Measurements from ENCODE around the gene DCP1B. TPM values are rescaled to one million over a fixed set of nuclear protein-coding genes. Genes with fewer than 3 reads are reported as not detected.

The DCP1B gene
- total and polyA plus RNA-seq, 2 experiments from 2014 or later = 16.5 to 18.1 TPM

DNA sequence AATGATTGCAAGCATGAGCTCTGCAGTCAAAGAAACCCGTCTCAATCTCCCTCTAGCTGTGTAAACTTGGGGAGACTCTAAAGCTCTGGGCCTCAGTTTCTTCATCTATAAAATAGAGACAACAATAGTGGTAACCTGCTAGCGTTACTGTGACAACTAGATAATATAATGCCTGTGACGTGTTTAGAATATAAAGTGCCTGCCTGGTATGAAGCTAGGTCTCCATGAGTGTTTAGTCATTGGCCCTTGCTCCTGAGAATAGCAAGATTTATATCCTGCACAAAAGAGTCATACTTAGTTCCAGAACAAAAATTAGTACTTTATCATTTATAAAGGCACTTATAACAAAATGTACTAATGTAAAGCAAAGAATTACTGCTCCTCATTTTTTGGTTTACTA lies 8.8 kb upstream of the DCP1B start:
- no peak overlapping the region for H3K4me2 ChIP-seq (ENCODE audit: unreplicated experiment)
- no peaks in the 10 kb centered on the region for H3K27me3 ChIP-seq (replicated peaks; ENCODE audit: insufficient read depth)
- H4K20me1 ChIP-seq (ENCODE audit: insufficient read depth) = no peaks in the 10 kb centered on the region
- no peaks in the 10 kb centered on the region for H3K9me2 ChIP-seq (ENCODE audit: insufficient read depth)
- H3F3A ChIP-seq (ENCODE audit: insufficient read depth) = no peaks in the 10 kb centered on the region
- no peak overlapping the region for H3K4me3 ChIP-seq
- peak; percentile 38 for DNase-seq
- no peaks in the 10 kb centered on the region for H3K36me3 ChIP-seq (ENCODE audit: low read depth)
- no peak overlapping the region for H2AFZ ChIP-seq
- H3K27ac ChIP-seq = no peak overlapping the region
- 55% methylated on average over 3 of the region's 3 CpGs for WGBS, 2 experiments (ENCODE audit: low coverage in 1 of 2, low lambda C conversion rate in 2 of 2, missing lambda C conversion rate in 2 of 2)
- in situ Hi-C loops (cut with MboI) = no loop called here
- no peak overlapping the region for H3K9ac ChIP-seq
- H3K4me1 ChIP-seq (ENCODE audit: insufficient read depth) = no peaks in the 10 kb centered on the region
- TF ChIP-seq EZH2phosphoT487 (IDR thresholded peaks at IDR 0.05; ENCODE audit: insufficient read depth, low read depth) (no peak), EZH2 (IDR thresholded peaks at IDR 0.05; ENCODE audit: insufficient read depth, poor library complexity, severe bottlenecking) (no peak)
- H3K79me2 ChIP-seq (ENCODE audit: insufficient read depth) = no peaks in the 10 kb centered on the region
- no peaks in the 10 kb centered on the region for H3K9me3 ChIP-seq (ENCODE audit: low read depth)

DNA sequence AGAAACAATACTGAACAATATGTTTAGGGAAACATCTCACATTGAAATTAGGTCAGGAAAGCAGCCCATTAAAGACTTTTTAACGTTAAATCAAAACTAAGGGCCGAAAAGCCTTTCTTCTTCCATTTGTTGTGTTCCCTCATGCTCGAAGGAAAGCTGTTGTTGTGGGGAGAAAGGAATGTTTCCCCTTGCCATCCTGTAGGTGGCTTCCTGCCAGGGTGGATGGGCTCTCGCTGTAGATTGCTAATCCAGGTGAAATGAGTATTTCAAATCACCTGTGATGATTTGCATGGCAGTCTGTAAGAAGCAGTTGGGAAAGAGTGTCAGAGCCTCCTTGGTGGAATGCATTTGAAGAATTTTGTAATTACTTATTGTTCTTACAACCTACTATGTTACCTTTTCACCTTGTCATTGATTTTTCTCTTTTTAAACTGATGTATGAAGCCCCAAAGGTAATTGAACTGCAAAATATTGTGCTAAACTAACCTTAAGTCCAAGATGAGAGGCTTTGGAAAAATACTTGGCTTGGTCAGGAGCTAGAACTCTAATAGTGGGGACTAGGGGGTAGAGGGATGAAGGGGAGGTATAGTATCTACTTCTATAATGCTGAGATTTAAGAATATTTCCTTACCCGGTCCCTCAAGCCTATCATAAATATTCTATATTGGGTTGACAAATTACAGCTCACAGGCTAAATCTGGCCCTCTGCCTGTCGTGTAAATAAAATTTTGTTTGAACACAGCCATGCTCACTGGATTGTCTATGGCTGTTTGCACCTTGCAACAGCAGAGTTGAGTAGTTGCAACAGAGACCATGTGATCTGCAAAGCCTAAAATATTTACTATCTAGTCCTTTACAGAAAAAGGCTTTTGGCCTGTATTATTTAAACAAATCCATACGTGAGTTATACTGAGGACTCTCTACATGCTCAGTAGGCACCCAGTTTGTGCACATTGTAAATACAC lies 7.7 kb upstream of the DCP1B start:
- 72% methylated on average over 7 of the region's 7 CpGs for WGBS, 2 experiments (ENCODE audit: low coverage in 1 of 2, low lambda C conversion rate in 2 of 2, missing lambda C conversion rate in 2 of 2)
- in situ Hi-C loops (cut with MboI) = no loop called here
- Histone ChIP-seq H3K36me3 (ENCODE audit: low read depth) (no peaks in the 10 kb centered on the region), H3K9ac (no peak overlapping the region), H3K79me2 (ENCODE audit: insufficient read depth) (no peaks in the 10 kb centered on the region), H3K4me2 (ENCODE audit: unreplicated experiment) (no peak overlapping the region), H3K4me3 (no peak overlapping the region), H4K20me1 (ENCODE audit: insufficient read depth) (no peaks in the 10 kb centered on the region), H3F3A (ENCODE audit: insufficient read depth) (no peaks in the 10 kb centered on the region), H3K9me2 (ENCODE audit: insufficient read depth) (no peaks in the 10 kb centered on the region), H3K9me3 (ENCODE audit: low read depth) (no peaks in the 10 kb centered on the region), H3K27me3 (replicated peaks; ENCODE audit: insufficient read depth) (no peaks in the 10 kb centered on the region), H3K4me1 (ENCODE audit: insufficient read depth) (no peaks in the 10 kb centered on the region), H2AFZ (no peak overlapping the region), H3K27ac (no peak overlapping the region)
- DNase-seq = no peak
- TF ChIP-seq EZH2 (IDR thresholded peaks at IDR 0.05; ENCODE audit: insufficient read depth, poor library complexity, severe bottlenecking) (no peak), EZH2phosphoT487 (IDR thresholded peaks at IDR 0.05; ENCODE audit: insufficient read depth, low read depth) (no peak)

DNA sequence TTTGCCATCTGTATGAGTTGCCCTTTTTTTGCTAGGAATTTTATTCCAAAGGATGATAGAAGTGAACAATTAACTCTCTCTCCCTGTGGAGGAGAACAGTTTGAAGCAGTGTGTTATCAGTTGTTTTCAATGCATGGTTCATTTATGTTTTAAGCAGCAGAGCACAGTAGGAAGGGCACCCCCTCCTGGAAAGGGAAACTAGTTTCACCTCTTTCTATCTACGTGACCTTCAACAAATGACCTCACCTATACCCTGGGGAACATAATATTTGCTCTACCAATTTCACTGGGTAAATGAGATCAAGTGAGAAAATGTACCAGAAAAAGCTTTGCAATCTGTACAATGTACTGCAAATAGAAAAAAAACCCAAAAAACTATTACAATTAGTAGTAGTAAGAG lies 5.4 kb upstream of the DCP1B start:
- H3K79me2 ChIP-seq (ENCODE audit: insufficient read depth) = no peaks in the 10 kb centered on the region
- DNase-seq = no peak
- no peak overlapping the region for H3K9ac ChIP-seq
- no peaks in the 10 kb centered on the region for H3K9me2 ChIP-seq (ENCODE audit: insufficient read depth)
- no peak overlapping the region for H2AFZ ChIP-seq
- no peaks in the 10 kb centered on the region for H4K20me1 ChIP-seq (ENCODE audit: insufficient read depth)
- no peak for TF ChIP-seq EZH2 (IDR thresholded peaks at IDR 0.05; ENCODE audit: insufficient read depth, poor library complexity, severe bottlenecking)
- no peak for TF ChIP-seq EZH2phosphoT487 (IDR thresholded peaks at IDR 0.05; ENCODE audit: insufficient read depth, low read depth)
- no peak overlapping the region for H3K4me3 ChIP-seq
- no peaks in the 10 kb centered on the region for H3K27me3 ChIP-seq (replicated peaks; ENCODE audit: insufficient read depth)
- H3K27ac ChIP-seq = no peak overlapping the region
- H3K4me1 ChIP-seq (ENCODE audit: insufficient read depth) = peaks cover 4% of the 10 kb centered on the region; the same call in 1 of the 2 replicates
- no peaks in the 10 kb centered on the region for H3F3A ChIP-seq (ENCODE audit: insufficient read depth)
- no peaks in the 10 kb centered on the region for H3K9me3 ChIP-seq (ENCODE audit: low read depth)
- H3K4me2 ChIP-seq (ENCODE audit: unreplicated experiment) = no peak overlapping the region
- H3K36me3 ChIP-seq (ENCODE audit: low read depth) = no peaks in the 10 kb centered on the region
- WGBS, 2 experiments (ENCODE audit: low coverage in 1 of 2, low lambda C conversion rate in 2 of 2, missing lambda C conversion rate in 2 of 2) = 73 to 80% methylated on average over 1 of the region's 1 CpG
- in situ Hi-C loops (cut with MboI) = no loop called here

DNA sequence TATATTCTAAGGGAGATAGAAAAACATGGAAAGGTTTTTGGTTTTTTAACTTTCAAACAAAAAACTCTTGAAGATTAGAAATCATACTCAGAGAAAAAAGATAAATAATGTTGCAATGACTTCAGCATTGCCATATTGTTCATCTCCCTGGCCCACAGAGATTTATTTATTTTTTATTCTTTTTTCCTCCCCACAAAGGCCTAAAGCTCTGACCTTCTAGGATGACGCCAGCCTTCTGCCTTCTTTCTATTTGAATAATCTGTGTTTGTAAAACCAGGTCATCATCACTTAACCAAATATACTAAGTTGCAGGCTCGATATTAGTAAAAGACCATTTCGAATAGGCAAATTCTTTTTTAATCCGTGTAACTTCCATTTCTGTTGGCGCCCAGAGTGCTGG lies 4.4 kb upstream of the DCP1B start:
- Histone ChIP-seq H2AFZ (no peak overlapping the region), H3K27ac (no peak overlapping the region), H3K4me3 (no peak overlapping the region), H3K4me1 (ENCODE audit: insufficient read depth) (peaks cover 5% of the 10 kb centered on the region; the same call in 1 of the 2 replicates), H3K36me3 (ENCODE audit: low read depth) (no peaks in the 10 kb centered on the region), H3K4me2 (ENCODE audit: unreplicated experiment) (no peak overlapping the region), H4K20me1 (ENCODE audit: insufficient read depth) (no peaks in the 10 kb centered on the region), H3F3A (ENCODE audit: insufficient read depth) (no peaks in the 10 kb centered on the region), H3K9me3 (ENCODE audit: low read depth) (no peaks in the 10 kb centered on the region), H3K9ac (no peak overlapping the region), H3K79me2 (ENCODE audit: insufficient read depth) (peaks cover 4% of the 10 kb centered on the region), H3K9me2 (ENCODE audit: insufficient read depth) (no peaks in the 10 kb centered on the region), H3K27me3 (replicated peaks; ENCODE audit: insufficient read depth) (no peaks in the 10 kb centered on the region)
- TF ChIP-seq EZH2 (IDR thresholded peaks at IDR 0.05; ENCODE audit: insufficient read depth, poor library complexity, severe bottlenecking) (no peak), EZH2phosphoT487 (IDR thresholded peaks at IDR 0.05; ENCODE audit: insufficient read depth, low read depth) (no peak)
- in situ Hi-C loops (cut with MboI) = no loop called here
- DNase-seq = no peak
- WGBS, 2 experiments (ENCODE audit: low coverage in 1 of 2, low lambda C conversion rate in 2 of 2, missing lambda C conversion rate in 2 of 2) = 79 to 80% methylated on average over 5 of the region's 5 CpGs
